HG03064 (cell line): ENCODE results near the gene GDF11.
"Not testable (repeated sequence)": the region's sequence is repeated elsewhere in the genome, so short reads cannot be mapped to it uniquely, and the experiment has no call there.

ENCODE experiments used
- ATAC-seq: cut with Tn5 transposase; IDR thresholded peaks from one replicate; pipeline ENCODE4 v1.9.1; 2021; ENCODE audit warnings: low read depth; ENCODE audit not compliant: unreplicated experiment

GDF11 gene

GRCh38 chr12:55737581-55738122 lies 5.3 kb upstream of the GDF11 start:
- ATAC-seq, result no peak

DNA sequence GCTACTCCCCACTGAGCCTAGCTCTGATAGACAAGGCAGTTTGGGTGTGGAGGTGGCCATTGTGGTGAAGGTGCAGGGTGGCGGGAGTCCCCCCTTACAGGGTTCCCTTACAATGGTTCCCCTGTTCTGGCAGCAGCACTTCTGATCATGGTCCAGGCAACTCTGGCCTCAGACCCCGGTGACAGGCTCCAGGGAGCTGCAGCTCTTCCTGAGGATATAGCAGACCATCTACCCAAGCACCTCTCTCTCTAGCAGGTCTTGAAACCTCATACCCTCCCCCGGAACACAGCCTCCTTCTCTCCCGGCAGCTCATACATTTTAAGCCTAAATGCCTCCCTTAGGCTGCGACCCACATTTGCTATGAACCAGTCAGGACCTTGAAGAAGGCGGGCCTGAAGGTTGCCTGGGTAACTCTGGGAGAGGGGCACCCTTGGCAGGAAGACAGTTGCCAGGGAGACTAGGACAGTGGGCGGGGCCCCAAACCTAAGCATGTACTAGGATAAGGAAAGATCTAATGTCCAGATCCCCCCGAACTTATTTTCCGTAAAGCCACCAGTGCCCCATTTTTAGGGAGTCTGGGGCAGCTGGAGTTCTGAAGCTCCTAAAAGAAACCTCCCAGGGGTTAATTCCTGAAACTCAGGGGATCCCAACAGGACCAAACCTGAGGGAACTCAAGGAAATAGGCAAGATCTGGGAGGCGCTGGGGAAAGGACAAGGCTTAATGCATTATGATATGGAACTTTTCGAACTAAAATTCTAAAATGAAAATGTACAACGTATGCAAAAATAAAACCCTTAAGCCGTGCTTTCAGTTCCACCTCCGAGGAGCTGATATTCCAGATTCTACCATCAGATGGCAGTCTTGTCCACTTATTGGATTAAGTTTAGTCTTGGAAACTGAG lies 4.5 kb upstream of the GDF11 start:
- peak; percentile 82 for ATAC-seq

DNA sequence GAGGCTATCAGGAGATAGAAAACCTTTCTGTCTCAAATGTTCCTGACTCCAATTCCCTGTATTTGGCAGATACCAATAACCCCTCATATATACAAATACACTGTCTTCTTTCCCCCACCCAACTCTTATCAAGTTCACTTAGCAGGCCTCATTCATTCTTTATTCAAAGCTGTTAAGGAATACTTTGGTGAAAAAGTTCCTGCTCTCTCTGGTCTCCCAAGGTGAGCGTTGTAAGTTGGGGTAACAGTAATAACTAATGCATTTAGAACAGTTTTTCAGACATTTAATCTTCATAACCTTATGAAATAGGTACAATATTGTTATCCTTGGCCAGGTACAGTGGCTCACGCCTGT lies 3.9 kb upstream of the GDF11 start:
- ATAC-seq, result no peak

DNA sequence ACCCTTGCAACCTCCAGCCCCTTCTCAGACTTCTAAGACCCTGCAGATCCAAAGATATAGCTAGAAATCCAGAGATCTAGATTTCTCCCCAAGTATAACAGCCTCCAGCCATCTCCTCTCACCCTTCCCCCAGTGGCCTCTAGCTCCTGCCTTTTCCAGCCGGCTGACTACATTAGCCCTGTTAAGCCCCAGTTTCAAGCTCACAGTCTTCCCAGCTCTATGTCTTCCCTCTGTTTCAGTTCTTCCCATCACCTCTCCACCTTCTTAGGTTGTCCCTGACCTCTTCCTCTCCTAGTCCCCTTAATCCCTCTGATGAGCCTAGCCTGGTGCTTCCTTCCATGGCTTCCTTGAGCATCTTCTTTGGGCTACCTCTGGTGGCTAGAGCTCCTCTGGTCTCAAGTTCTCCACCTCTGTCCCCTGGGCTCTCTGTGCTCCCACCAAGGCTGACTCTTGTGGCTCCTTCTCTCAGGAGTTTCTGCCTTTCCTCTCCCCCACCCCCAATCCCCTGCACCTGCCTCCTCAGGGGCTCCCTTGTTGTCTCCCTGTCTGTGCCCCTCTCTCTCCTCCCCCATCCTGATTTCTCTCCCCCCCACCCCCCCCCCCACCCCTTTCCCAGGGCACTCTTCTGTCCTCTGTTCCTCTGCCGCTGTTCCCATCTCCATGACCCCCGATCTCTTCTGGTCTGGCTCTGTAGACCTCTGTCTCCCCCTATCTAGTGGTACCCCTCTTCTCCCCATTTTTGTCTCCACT lies 816 bp upstream of the GDF11 start:
- no peak for ATAC-seq

- ATAC-seq, result no peak
Observed at GRCh38 chr12:55743406-55744339, 751 bp downstream of the GDF11 start.

DNA sequence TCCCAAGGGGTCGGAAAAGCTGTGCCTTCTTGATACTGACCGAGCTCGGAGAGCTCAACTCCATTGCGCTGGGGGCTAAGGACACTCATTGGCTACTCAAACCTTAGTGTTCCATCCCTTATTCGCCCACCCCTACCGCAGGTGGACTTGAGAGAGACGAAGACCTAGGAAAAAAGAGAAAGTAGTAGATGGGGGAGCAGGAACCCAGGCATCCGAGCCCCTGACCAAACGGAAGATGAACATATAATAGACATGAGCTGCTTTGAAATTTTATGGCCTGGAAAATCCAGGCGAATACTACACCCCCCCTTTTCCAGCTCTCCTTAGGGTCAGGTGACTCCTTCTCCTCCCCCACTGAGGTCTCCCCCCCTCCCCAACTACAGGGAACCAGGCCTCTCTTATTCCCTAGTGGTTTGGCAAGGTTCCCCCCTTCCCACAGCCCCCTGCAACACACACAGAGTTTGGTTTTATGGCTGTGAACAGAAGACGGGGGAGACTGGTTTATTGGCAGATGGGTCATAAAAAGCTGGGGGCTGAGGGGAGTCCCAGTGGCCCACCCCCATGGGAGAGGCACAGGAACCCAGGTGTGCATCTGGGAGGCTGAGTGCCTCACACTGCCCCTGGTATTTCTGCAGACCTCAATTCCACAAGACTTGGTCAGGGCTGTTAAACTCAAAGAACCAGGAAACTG lies 1.6 kb downstream of the GDF11 start:
- ATAC-seq, result no peak

DNA sequence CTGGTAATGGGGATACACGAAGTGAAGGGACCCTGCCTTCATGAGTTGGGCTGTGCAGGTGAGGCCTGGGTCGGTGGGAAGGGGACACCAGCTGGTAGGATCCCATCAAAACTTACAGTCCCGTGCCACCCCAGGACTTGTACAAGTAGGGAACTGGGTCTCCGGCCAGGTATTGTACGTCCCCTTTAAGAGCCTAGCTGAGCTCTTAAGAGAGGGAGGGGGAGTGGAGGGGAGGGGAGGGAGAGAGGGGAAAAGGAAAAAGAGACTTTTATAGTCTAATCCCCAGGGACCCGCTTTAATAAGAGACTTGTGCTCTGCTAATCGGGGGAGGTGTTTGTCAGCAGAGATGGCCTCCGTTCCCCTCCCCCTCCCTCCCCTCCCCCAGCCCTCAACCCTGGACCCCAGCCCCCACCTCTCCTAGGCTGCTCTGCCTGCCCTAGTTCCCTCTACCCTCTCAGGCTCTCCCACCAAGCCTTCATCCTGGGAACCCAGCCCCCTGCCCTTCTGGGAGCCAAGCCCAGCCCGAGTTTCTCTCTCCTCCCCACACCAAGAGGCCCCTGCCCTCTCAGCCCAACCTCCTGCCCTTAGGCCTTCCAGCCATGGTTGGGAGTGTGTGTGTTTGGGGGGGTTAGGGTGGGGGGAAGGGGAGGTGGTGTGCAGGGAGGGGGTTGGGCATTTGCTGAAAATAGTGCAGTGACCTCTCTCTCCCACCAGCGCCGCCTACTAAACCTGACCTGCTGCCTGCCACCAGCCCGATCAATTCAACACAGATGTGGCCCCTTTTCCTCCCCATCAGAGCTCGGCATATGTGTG lies 2.6 kb downstream of the GDF11 start:
- no peak for ATAC-seq

- ATAC-seq, result no peak
Observed at GRCh38 chr12:55746174-55746912, 3.4 kb downstream of the GDF11 start.

DNA sequence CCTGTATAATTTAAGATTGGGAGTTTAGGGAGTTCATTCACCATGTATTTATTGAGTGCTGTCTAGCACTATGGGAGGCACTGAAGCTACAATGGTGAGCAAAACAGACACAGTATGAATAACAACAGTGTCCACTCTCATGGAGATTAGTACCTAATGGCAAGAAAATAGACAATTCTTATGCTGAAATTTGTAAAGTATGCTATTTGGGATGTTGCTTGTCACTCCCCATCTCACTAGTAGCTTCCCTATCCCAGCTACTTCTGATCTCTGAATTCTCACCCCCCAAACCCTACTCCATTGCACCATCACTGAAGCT lies 4.0 kb downstream of the GDF11 start:
- ATAC-seq, result no peak

DNA sequence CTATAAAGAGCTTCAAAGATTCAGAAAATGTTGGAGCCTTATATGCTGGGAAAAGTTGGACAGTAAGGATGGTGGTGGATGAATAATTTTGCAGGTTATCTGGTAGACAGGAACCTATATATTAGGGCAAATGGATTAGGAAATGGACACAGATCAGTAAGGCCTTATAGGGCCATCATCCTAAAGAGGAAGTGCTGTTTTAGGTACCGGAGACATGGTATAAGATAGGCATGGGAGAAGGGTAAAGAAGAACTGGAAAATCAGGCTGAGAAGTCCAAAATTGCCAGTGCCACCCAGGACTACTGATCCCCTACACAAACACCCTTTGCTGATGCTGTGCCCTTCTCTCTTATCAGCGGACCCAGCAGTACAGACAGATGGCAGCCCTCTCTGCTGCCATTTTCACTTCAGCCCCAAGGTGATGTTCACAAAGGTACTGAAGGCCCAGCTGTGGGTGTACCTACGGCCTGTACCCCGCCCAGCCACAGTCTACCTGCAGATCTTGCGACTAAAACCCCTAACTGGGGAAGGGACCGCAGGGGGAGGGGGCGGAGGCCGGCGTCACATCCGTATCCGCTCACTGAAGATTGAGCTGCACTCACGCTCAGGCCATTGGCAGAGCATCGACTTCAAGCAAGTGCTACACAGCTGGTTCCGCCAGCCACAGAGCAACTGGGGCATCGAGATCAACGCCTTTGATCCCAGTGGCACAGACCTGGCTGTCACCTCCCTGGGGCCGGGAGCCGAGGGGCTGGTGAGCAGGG lies 5.5 kb downstream of the GDF11 start:
- no peak for ATAC-seq

DNA sequence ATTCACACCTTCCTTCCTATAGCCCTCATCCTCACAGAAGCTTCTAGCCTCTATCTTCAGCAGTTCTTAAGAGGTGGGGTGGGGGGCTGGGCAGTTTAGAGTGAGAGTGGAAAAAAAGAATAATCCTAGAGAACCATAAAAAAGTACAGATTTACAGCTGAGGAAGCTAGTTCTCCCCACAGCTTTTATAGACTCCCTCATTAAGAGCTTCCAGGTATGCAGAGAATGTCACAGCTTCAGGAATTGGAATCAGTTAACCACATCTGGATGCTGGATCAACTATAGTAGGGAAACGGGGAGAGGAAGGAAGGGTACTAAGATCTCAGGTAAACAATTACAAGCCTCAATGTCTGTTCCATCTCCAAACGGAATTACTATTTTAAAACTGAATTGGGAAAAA lies 12.3 kb downstream of the GDF11 start:
- ATAC-seq, result no peak

DNA sequence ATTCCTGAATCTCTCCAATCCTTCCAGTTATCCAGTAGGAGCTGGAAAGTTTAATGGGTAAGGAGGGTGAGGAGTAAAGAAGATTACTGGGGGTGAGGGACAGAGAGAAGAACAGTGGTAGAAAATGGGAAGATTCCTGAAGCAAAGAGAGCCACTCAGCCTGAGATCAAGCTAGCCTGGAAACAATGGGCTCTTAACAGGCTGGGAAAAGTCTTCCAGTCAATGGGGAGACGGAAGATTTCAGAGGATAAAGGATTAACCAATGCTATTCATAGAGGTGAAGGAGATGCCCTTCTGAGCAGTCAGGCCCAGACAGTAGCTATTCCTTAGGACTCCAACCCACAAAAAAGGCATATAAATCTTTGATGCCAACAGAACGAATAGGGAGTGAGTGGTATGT lies 14.8 kb downstream of the GDF11 start:
- no peak for ATAC-seq

DNA sequence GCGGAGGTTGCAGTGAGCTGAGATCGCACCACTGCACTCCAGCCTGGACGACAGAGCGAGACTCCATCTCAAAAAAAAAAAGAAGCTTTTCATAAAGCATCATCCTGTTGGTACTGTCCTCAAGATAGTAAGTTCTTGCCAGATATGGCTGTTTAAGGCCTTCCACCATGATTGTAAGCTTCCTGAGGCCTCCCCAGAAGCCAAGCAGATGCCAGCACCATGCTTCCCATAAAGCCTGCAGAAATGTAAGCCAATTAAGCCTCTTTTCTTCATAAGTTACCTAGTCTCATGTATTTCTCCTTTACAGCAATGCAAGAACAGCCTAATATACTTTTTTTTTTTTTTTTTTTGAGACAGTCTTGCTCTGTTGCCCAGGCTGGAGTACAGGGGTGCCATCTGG lies 15.7 kb downstream of the GDF11 start:
- not testable (repeated sequence) for ATAC-seq

DNA sequence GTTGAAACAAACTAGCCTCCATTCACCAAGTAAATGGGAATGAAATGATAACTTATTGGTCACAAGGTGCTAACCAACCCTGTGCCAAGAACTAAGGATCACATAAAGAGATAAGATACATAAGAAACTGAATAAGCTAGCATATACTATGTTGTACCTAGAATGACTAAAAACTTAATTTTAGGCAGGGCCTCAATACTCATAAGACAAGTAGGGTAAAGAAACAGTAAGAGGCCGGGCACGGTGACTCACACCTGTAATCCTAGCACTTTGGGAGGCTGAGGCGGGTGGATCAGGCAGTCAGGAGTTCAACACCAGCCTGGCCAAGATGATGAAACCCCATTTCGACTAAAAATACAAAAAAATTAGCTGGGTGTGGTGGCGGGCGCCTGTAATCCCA lies 17.7 kb downstream of the GDF11 start:
- ATAC-seq, result no peak

GRCh38 chr12:55762646-55763045 lies 19.7 kb downstream of the GDF11 start:
- no peak for ATAC-seq

DNA sequence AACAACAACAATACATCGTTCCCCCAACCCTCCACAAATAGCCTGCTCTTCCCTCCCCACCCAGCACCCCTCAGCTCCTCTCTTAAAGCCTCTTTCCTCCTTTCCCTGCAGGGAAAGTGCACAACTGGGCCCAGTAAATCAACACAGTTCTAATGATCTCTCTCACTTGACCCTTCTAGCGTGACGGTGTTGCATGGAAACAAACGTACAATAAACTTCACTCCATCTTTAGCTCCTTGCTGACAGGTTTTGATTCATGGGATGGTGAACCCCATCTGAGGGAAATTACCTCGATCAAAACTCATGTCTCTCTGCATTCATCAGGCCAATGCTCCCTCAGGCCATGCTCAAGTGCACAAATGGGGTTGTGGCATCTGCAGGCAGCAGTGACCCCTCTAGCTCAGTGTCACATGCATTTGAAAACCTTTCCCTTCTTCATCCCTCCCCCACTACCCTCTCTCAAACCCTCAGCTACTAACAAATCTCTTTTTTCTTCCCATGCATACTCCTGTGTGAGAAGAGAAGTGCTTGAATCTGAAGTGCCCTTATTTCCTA lies 22.9 kb downstream of the GDF11 start:
- ATAC-seq, result no peak

DNA sequence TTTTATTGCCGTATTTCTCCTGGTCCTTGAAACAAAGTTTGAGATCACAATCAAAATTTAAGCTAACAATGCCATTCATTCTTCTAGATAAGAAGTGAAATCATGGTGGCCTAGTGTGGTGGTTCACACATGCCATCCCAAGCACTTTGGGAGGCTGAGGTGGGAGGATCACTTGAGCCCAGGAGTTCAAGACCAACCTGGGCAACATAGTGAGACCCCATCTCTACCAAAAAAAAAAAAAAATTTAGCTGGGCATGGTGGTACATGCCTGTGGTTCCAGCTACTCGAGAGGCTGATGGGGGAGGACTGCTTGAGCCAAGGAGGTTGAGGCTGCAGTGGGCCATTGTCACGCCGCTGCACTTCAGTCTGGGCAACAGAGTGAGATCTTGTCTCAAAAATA lies 24.2 kb downstream of the GDF11 start:
- ATAC-seq, result no peak

DNA sequence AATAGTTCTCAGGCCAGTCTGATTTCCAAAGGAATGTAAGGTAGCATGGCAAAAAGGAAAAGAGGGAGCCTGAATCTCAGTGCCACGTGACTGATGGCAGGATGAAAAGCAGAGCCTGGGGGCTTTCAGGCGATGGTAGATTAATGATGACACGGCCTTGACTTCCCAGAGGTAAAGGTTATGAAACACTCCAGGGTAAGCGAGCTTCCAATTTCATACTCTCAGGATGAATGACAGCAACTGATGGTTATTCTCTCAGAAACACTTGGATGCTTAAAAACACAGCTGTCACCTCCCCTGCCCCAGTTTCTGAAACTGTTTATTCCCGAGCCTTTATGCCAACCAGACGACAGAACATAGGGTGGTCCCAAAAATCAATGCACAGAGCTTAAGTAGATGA lies 28.8 kb downstream of the GDF11 start:
- no peak for ATAC-seq
